A673 (cell line): Measurements from ENCODE around the gene PHACTR2.

ENCODE experiments used
- EZH2 ChIP-seq: fragments of 200-600 bp; sonication (generic); IDR thresholded peaks from 2 replicates; pipeline ENCODE4 v1.6.1; 2017; ENCODE audit warnings: borderline replicate concordance, low read depth, mild to moderate bottlenecking, mixed read lengths, antibody characterized with exemption, low read length; ENCODE audit not compliant: poor library complexity, severe bottlenecking
- TF ChIP-seq, protein P1 (sequence below): fragments of 300-800, 200-600 bp; sonication (generic); conservative IDR thresholded peaks from 2 replicates; pipeline ENCODE4 v1.5.1; 2017; ENCODE audit warnings: low read depth, mild to moderate bottlenecking, antibody characterized with exemption, low read length, moderate library complexity, mixed read lengths

DNA sequence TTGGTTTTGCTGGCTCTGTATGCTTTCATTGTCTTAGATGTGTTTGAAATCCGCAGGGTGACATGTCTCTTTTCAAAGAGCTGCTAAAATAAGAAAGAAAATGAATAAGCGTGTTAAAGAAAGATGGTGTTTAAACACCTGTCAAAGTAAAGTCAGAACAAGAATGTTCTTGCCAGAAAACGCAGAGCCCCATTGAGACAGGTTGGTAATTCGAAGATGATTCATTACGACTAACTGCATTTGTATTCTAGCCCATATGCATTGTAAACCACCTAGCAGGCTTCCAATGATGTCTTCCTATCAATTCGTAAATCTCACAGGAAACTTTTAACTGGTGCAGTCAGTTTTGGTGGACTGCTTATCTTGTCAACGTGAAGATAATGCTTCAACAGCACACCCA, 16.8 kb downstream of the PHACTR2 start:
- TF ChIP-seq, protein P1, sequence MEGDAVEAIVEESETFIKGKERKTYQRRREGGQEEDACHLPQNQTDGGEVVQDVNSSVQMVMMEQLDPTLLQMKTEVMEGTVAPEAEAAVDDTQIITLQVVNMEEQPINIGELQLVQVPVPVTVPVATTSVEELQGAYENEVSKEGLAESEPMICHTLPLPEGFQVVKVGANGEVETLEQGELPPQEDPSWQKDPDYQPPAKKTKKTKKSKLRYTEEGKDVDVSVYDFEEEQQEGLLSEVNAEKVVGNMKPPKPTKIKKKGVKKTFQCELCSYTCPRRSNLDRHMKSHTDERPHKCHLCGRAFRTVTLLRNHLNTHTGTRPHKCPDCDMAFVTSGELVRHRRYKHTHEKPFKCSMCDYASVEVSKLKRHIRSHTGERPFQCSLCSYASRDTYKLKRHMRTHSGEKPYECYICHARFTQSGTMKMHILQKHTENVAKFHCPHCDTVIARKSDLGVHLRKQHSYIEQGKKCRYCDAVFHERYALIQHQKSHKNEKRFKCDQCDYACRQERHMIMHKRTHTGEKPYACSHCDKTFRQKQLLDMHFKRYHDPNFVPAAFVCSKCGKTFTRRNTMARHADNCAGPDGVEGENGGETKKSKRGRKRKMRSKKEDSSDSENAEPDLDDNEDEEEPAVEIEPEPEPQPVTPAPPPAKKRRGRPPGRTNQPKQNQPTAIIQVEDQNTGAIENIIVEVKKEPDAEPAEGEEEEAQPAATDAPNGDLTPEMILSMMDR = no peak
- TF ChIP-seq EZH2 = no peak
